Peyer's patch (tissue), 4 donors: ENCODE measurements around the gene PCYOX1L. TPM values are rescaled to one million over a fixed set of nuclear protein-coding genes. Genes with fewer than 3 reads are reported as not detected.
A peak's percentile ranks its signal among the peaks of the same experiment; 100 is the strongest.

Experiments
- DNase-seq, 3 donors: peaks; one replicate each; pipeline ENCODE4 v3.0.0-alpha.2; 2017 to 2019
- H3K27ac ChIP-seq, 4 donors: fragments of 200-600 bp; sonication (generic); one replicate each; pipeline ENCODE4 v1.5.1; 2016 to 2019
- H3K27me3 ChIP-seq, 2 donors: fragments of 200-600 bp; sonication (generic); one replicate each; pipeline ENCODE4 v1.5.1; 2019
- H3K36me3 ChIP-seq, 3 donors: fragments of 200-600 bp; sonication (generic); one replicate each; pipeline ENCODE4 v1.5.1; 2016 to 2019
- H3K4me1 ChIP-seq, 4 donors: fragments of 200-600 bp; sonication (generic); one replicate each; pipeline ENCODE4 v1.5.1; 2016 to 2019
- H3K4me3 ChIP-seq, 4 donors: fragments of 200-600 bp; sonication (generic); 1 replicate in 3 of 4; 2 replicates in 1 of 4; pipeline ENCODE4 v1.5.1; 2016 to 2019; ENCODE audit warnings: mild to moderate bottlenecking in 1 of 4
- H3K9me3 ChIP-seq, 4 donors: fragments of 200-600 bp; sonication (generic); one replicate each; pipeline ENCODE4 v1.5.1; 2016 to 2019; ENCODE audit warnings: mild to moderate bottlenecking in 1 of 4
- POLR2A ChIP-seq, 2 donors: fragments of 450-650 bp; IDR thresholded peaks; one replicate each; pipeline ENCODE4 v1.5.1; 2017; ENCODE audit warnings: antibody characterized with exemption in 2 of 2, mild to moderate bottlenecking in 2 of 2, moderate library complexity in 2 of 2
- total RNA-seq, 4 donors: library from RNA; depleted of rRNA; stranded (reverse); fragments of >200 nt; gene quantifications; one replicate each; pipeline ENCODE4 v1.1.0, GENCODE V29; 2016
- TF ChIP-seq, protein P1 (sequence below), 6 experiments: fragments of 450-650 bp in 4 of 6; fragments of 200-600 bp in 2 of 6; sonication (generic) in 1 of 6; IDR thresholded peaks; one replicate each; pipeline ENCODE4 v1.5.1; 2017 to 2019; ENCODE audit warnings: antibody characterized with exemption in 6 of 6, mild to moderate bottlenecking in 3 of 6, moderate library complexity in 1 of 6

Gene PCYOX1L
- total RNA-seq, 4 donors from 2014 or later, result 5.2 to 12.4 (median 6.3) TPM

DNA sequence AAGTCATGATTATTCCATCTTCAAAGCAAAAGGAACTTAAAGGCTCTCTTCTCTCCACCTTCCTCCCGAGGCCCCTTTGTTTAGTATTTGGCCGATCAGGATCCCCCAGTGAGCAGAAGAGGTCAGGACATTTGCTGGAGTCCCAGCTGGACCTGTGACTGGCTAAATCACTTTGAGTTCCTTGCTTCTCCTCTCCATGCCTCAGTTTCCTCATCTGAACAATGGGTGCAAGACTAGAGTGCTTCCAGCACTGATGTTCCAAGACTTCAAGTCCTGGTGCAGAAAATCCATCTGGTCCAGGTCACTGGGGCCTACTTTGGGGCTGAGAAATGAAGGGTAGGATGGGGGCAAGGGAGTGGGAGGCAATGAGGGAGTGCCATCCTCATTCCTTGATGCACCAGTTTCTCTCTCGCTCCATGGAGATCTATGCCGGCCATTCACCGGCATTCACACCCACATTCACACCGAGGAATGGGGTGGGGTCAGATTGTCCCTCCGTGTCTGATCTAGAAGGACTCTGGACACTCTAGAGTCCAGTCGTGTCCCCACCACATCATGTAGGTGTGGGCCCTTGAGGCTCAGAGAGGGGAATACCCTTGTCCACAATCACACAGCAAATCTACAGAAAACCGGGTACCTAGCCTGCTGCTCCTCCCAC is 60.0 kb downstream of the PCYOX1L start:
- no peak for DNase-seq
- peak overlapping the region; percentile 40 to 90 (median 66) for H3K27ac ChIP-seq
- H3K9me3 ChIP-seq, result no peaks in the 10 kb centered on the region
- no peak overlapping the region for H3K4me3 ChIP-seq
- H3K36me3 ChIP-seq, result peaks cover 0 to 7% (median 0%) of the 10 kb centered on the region in 3 donors
- H3K4me1 ChIP-seq, result peaks cover 0 to 30% (median 0%) of the 10 kb centered on the region in 4 donors
- TF ChIP-seq, protein P1, sequence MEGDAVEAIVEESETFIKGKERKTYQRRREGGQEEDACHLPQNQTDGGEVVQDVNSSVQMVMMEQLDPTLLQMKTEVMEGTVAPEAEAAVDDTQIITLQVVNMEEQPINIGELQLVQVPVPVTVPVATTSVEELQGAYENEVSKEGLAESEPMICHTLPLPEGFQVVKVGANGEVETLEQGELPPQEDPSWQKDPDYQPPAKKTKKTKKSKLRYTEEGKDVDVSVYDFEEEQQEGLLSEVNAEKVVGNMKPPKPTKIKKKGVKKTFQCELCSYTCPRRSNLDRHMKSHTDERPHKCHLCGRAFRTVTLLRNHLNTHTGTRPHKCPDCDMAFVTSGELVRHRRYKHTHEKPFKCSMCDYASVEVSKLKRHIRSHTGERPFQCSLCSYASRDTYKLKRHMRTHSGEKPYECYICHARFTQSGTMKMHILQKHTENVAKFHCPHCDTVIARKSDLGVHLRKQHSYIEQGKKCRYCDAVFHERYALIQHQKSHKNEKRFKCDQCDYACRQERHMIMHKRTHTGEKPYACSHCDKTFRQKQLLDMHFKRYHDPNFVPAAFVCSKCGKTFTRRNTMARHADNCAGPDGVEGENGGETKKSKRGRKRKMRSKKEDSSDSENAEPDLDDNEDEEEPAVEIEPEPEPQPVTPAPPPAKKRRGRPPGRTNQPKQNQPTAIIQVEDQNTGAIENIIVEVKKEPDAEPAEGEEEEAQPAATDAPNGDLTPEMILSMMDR (IDR thresholded peaks at IDR 0.05), result no peak
- no peak for TF ChIP-seq POLR2A (IDR thresholded peaks at IDR 0.05)
- H3K27me3 ChIP-seq, result no peaks in the 10 kb centered on the region

DNA sequence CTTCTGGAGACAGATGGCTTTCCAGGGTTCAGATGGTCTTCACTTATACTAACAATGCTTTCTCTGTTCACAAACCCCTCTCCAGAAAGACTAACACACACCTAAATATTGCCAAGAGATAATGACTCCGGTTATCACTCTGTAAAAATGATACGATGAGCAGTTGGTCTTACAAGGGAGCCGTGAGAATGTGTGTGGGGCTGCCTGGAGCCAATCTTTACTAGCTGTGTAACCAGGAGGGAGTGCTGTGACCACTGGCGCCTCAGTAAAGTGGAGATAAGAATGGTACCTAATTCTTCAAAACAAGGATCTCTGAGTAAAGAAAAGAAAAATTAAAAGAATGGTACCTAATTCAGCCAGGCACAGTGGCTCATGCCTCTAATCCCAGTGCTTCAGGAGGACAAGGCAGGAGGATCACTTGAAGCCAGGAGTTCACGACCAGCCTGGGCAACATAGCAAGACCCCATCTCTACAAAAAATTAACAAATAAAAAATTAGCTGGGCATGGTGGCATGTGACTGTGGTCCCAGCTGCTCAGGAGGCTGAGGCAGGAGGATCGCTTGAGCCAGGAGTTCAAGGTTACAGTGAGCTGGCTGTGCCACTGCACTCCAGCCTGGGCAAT is 61.2 kb downstream of the PCYOX1L start:
- TF ChIP-seq, protein P1 (IDR thresholded peaks at IDR 0.05), result no peak
- TF ChIP-seq POLR2A (IDR thresholded peaks at IDR 0.05), result no peak
- Histone ChIP-seq H3K36me3 (peaks cover 0 to 7% (median 0%) of the 10 kb centered on the region in 3 donors), H3K27ac (peak overlapping the region; percentile 38 to 90 (median 53)), H3K4me3 (no peak overlapping the region), H3K4me1 (peaks cover 0 to 34% (median 0%) of the 10 kb centered on the region in 4 donors), H3K27me3 (no peaks in the 10 kb centered on the region), H3K9me3 (no peaks in the 10 kb centered on the region)
- no peak for DNase-seq

Other genes starting within 250 kb of the PCYOX1L start
- gene ABLIM3, start 216.6 kb upstream of the PCYOX1L start, total RNA-seq, result 10 to 100 TPM in 1 of 4 donors, 1 to 10 TPM in 3; 1.6 to 26.4 (median 5.7) TPM
- gene AFAP1L1, start 86.2 kb upstream of the PCYOX1L start, total RNA-seq, result 10 to 100 TPM in 1 of 4 donors, 1 to 10 TPM in 3; 3.3 to 14.9 (median 4.9) TPM
- gene GRPEL2, start 12.5 kb upstream of the PCYOX1L start, total RNA-seq, result 10 to 100 TPM in 2 of 4 donors, 1 to 10 TPM in 2; 6.3 to 19.0 (median 10.9) TPM
- not detected for gene IL17B, start 21.2 kb downstream of the PCYOX1L start, total RNA-seq
- 100 to 1,000 TPM; 185 to 253 (median 207) TPM for gene CSNK1A1, start 193.4 kb downstream of the PCYOX1L start, total RNA-seq
- gene ARHGEF37, start 223.5 kb downstream of the PCYOX1L start, total RNA-seq, result 10 to 100 TPM; 10.2 to 21.4 (median 15.3) TPM